ENCODE results near the gene KRTDAP. TPM values are rescaled to one million over a fixed set of nuclear protein-coding genes. Genes with fewer than 3 reads are reported as not detected.

Gene KRTDAP
- total RNA-seq, 2 donors from 2014 or later, result not detected

DNA sequence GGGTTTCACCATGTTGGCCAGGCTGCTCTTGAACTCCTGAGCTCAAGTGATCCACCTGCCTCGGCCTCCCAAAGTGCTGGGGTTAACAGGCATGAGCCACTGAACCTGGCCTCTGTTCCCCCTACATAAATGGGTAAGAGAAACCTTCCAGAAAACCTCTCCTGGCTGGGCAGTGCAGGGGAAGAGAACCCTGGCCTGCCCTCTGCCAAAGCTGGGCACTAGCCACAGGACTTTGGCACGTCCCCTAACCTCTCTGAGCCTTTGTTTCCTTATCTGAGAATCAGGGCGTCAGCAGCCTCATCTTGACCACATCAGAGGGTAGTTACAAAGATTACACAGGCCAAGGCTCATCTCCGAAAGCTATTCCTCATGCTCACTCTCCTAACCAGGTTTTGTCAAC is 35.6 kb upstream of the KRTDAP start:
- intact Hi-C loops (cut with DNase I), result no loop called here
- H3K27me3 ChIP-seq, result no peaks in the 10 kb centered on the region
- H3K27ac ChIP-seq, result no peak overlapping the region
- H3K36me3 ChIP-seq, result no peaks in the 10 kb centered on the region
- no peaks in the 10 kb centered on the region for H3K4me1 ChIP-seq
- DNase-seq, result no peak
- H3K4me3 ChIP-seq, result no peak overlapping the region
- H3K9ac ChIP-seq (ENCODE audit: low read depth in 2 of 2, low read length in 2 of 2), result no peak overlapping the region
- TF ChIP-seq, protein P1, sequence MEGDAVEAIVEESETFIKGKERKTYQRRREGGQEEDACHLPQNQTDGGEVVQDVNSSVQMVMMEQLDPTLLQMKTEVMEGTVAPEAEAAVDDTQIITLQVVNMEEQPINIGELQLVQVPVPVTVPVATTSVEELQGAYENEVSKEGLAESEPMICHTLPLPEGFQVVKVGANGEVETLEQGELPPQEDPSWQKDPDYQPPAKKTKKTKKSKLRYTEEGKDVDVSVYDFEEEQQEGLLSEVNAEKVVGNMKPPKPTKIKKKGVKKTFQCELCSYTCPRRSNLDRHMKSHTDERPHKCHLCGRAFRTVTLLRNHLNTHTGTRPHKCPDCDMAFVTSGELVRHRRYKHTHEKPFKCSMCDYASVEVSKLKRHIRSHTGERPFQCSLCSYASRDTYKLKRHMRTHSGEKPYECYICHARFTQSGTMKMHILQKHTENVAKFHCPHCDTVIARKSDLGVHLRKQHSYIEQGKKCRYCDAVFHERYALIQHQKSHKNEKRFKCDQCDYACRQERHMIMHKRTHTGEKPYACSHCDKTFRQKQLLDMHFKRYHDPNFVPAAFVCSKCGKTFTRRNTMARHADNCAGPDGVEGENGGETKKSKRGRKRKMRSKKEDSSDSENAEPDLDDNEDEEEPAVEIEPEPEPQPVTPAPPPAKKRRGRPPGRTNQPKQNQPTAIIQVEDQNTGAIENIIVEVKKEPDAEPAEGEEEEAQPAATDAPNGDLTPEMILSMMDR (IDR thresholded peaks at IDR 0.05), result no peak
- H3K9me3 ChIP-seq, result no peaks in the 10 kb centered on the region

DNA sequence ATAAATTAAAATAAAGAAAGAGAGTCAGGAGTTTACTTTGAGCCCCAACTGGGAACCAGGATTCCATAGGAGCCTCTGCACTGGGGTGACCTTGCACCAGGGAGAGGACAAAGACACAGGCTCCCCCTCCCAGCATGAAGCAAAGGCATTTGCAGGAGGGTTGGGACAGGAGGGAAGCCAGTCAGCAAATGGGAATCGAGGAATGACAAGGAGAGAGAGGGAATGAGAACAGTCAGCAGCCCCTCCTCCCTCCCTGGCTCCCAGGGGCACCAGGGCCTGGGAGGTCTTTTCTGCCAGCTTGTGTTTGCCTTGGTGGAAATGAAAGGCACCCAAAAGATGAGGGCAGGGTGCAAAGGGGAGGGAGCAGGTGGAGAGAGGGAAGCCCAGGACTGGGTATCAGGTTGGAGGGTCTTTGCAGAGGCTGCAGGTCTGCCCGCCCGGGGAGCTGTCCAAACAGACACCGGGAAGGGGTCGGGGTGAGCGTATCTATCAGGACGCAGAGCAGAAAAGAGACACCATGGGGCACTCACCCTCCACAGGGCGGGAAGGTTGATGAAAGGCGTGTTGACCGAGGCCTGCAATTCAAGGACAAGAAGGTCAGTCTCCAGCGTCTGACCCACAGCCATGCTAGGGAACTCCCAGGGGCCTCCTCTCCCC is 34.0 kb upstream of the KRTDAP start:
- no peaks in the 10 kb centered on the region for H3K27me3 ChIP-seq
- H3K27ac ChIP-seq, result no peak overlapping the region
- TF ChIP-seq, protein P1 (IDR thresholded peaks at IDR 0.05), result no peak
- H3K4me3 ChIP-seq, result no peak overlapping the region
- H3K4me1 ChIP-seq, result no peaks in the 10 kb centered on the region
- intact Hi-C loops (cut with DNase I), result no loop called here
- no peak overlapping the region for H3K9ac ChIP-seq (ENCODE audit: low read depth in 2 of 2, low read length in 2 of 2)
- no peaks in the 10 kb centered on the region for H3K36me3 ChIP-seq
- DNase-seq, result no peak
- no peaks in the 10 kb centered on the region for H3K9me3 ChIP-seq

DNA sequence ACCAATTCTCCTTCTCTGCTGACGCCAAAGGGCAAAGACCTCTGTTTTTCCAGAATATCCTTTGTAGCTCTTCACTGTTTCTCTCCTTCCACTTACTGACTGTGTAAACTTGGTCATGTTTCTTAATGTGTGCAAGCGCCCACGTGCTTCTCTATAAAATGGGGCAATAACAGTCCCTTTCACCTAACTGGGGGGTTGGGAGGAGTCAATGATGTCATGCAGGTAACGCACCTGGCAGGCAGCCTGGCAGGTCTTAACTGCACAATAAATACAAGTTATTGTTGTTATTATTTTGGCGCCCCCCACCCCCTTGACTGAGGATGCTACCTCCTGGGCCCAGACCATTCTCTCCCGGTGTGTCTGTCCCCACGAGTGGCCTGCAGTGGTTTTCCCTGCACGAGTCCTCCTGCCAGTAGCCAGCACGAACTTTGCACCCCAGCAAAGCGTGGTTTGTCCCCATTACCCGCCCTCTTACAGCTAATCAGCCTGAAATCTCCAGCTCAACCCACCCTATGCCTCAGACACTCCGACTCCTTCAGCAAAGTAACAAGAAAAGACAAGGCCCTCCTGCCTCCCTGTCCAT is 32.6 kb upstream of the KRTDAP start:
- no peak for DNase-seq
- no peak overlapping the region for H3K4me3 ChIP-seq
- TF ChIP-seq, protein P1 (IDR thresholded peaks at IDR 0.05), result no peak
- H3K36me3 ChIP-seq, result no peaks in the 10 kb centered on the region
- H3K4me1 ChIP-seq, result no peaks in the 10 kb centered on the region
- H3K27ac ChIP-seq, result no peak overlapping the region
- no peak overlapping the region for H3K9ac ChIP-seq (ENCODE audit: low read depth in 2 of 2, low read length in 2 of 2)
- no peaks in the 10 kb centered on the region for H3K9me3 ChIP-seq
- H3K27me3 ChIP-seq, result no peaks in the 10 kb centered on the region
- intact Hi-C loops (cut with DNase I), result no loop called here

DNA sequence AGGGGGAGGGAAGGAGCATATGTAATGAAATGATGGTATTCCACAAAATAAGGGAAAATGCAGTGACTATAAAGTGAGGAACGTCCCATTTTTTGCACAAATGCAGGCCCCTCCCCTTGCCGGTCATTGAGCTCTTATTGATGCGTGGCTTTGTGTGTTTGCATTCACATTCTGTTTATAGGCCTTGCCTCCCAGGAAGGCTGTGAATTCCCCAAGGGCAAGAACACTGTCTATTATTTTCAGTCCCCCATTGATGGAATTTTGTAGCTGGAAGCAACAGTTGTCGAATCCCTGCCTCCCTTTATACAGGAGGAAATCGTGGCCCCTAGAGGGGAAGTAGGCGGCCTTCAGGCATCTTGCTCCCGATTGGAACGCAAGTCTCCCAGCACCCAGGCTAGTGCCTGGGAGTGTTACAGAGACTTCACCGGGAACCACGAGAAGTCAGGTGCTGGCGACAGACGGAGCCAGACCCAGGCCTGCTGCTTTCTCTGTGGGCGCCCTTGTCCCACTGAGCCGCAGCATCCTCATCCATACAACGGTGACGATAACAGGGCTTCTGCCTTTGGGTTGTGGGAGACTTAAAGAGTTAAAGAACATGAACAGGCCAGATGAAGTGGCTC is 31.0 kb upstream of the KRTDAP start:
- intact Hi-C loops (cut with DNase I), result no loop called here
- Histone ChIP-seq H3K27ac (no peak overlapping the region), H3K4me1 (no peaks in the 10 kb centered on the region), H3K36me3 (no peaks in the 10 kb centered on the region), H3K9ac (ENCODE audit: low read depth in 2 of 2, low read length in 2 of 2) (no peak overlapping the region), H3K27me3 (no peaks in the 10 kb centered on the region), H3K9me3 (no peaks in the 10 kb centered on the region), H3K4me3 (no peak overlapping the region)
- TF ChIP-seq, protein P1 (IDR thresholded peaks at IDR 0.05), result no peak
- DNase-seq, result no peak

DNA sequence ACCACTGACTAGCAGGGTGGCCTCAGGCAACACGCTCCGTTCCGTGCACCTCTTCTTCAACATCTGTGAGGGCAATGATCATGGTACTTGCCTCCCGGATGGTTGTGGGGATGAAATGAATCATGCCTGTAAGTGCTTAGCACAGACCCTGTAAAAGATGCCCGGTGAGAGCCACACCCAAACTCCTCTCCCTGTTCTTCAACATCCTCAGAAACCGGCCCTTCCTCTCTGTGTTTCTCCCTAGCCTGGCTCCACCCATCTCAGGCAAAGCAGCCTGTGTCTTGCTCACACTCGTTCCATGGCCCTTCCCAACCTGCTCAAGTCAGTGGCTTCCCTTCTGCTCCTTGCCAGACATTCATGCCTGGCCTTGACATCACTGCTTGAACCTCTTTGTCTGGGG is 29.0 kb upstream of the KRTDAP start:
- no peaks in the 10 kb centered on the region for H3K9me3 ChIP-seq
- intact Hi-C loops (cut with DNase I), result no loop called here
- H3K4me1 ChIP-seq, result no peaks in the 10 kb centered on the region
- DNase-seq, result no peak
- no peak overlapping the region for H3K9ac ChIP-seq (ENCODE audit: low read depth in 2 of 2, low read length in 2 of 2)
- no peaks in the 10 kb centered on the region for H3K36me3 ChIP-seq
- no peak overlapping the region for H3K4me3 ChIP-seq
- no peaks in the 10 kb centered on the region for H3K27me3 ChIP-seq
- TF ChIP-seq, protein P1 (IDR thresholded peaks at IDR 0.05), result no peak
- no peak overlapping the region for H3K27ac ChIP-seq

All from colonic mucosa (tissue), 4 donors.